GM12878 (cell line): ENCODE measurements around the gene ZBTB4. TPM values are rescaled to one million over a fixed set of nuclear protein-coding genes. Genes with fewer than 3 reads are reported as not detected.

ENCODE experiments used
- ATAC-seq: fragments of 200-7000 bp; cut with Tn5 transposase; 3 replicates; pipeline ENCODE4 v1.9.1; 2020; ENCODE audit warnings: mild to moderate bottlenecking, moderate library complexity
- BruUV-seq: library from RNA; stranded (reverse); fragments of 400-500 nt; replicated peaks from 2 replicates; lab custom pipeline; 2021; lab: Mats Ljungman, UMichigan
- CTCF ChIA-PET: fragments of 300-600 bp; sonication (Branson Sonifier 250); formaldehyde crosslinking; extraction: SDS; loops from one replicate; lab custom pipeline; 2021; ENCODE audit warnings: inconsistent platforms; lab: Yijun Ruan, JAX
- POLR2A ChIA-PET: fragments of 350-600 bp; formaldehyde crosslinking; extraction: SDS; loops from one replicate; lab custom pipeline; 2021; ENCODE audit warnings: inconsistent platforms; lab: Charles Lee
- RAD21 ChIA-PET: fragments of 300-600 bp; sonication (Branson Sonifier 250); formaldehyde crosslinking; loops from one replicate; lab custom pipeline; 2023; ENCODE audit warnings: antibody characterized with exemption; ENCODE audit not compliant: unreplicated experiment; lab: Charles Lee
- SMC1A ChIA-PET: fragments of 300-600 bp; sonication (Branson Sonifier 250); formaldehyde crosslinking; loops from one replicate; lab custom pipeline; 2023; ENCODE audit not compliant: unreplicated experiment, uncharacterized antibody; lab: Charles Lee
- DNase-seq: peaks from one replicate; pipeline ENCODE4 v3.0.0-alpha.2; 2011; ENCODE audit warnings: low read depth, low spot score
- FAIRE-seq: peaks from 3 replicates; lab custom pipeline; 2011; peaks lifted over from hg19 to GRCh38; lab: Jason Lieb, UNC
- H2AFZ ChIP-seq: 2 replicates; pipeline ENCODE4 v1.6.0; 2011; ENCODE audit warnings: low read depth, low read length, control low read depth; ENCODE audit not compliant: control insufficient read depth
- H3K27ac ChIP-seq: 2 replicates; pipeline ENCODE4 v1.5.1; 2011; ENCODE audit warnings: control low read depth; ENCODE audit not compliant: control insufficient read depth, insufficient read depth
- H3K27me3 ChIP-seq, 2 experiments: replicated peaks in 1 of 2; 2 replicates each; pipeline versions ENCODE4 v1.6.0 to v1.6.1; 2011; ENCODE audit warnings: low read length in 1 of 2; ENCODE audit not compliant: control insufficient read depth in 2 of 2, insufficient read depth in 2 of 2
- H3K36me3 ChIP-seq, 2 experiments: 2 replicates each; pipeline ENCODE4 v1.5.1; 2011; ENCODE audit warnings: low read length in 1 of 2; ENCODE audit not compliant: control insufficient read depth in 2 of 2, insufficient read depth in 2 of 2
- H3K4me1 ChIP-seq: 2 replicates; pipeline ENCODE4 v1.6.1; 2011; ENCODE audit warnings: mild to moderate bottlenecking, low read length, moderate library complexity, mixed read lengths; ENCODE audit not compliant: control insufficient read depth, insufficient read depth
- H3K4me2 ChIP-seq: 2 replicates; pipeline ENCODE4 v1.6.0; 2011; ENCODE audit warnings: control low read depth; ENCODE audit not compliant: control insufficient read depth, insufficient read depth
- H3K4me3 ChIP-seq: fragments of 200-600 bp; sonication (generic); 2 replicates; pipeline ENCODE4 v1.5.1; 2016
- H3K79me2 ChIP-seq: 2 replicates; pipeline ENCODE4 v1.6.0; 2011; ENCODE audit warnings: low read length; ENCODE audit not compliant: control insufficient read depth, insufficient read depth
- H3K9ac ChIP-seq: 2 replicates; pipeline ENCODE4 v1.8.0; 2011; ENCODE audit warnings: low read length, control low read depth, mixed read lengths; ENCODE audit not compliant: control insufficient read depth, insufficient read depth
- H3K9me3 ChIP-seq: replicated peaks from 3 replicates; pipeline ENCODE4 v1.5.1; 2011; ENCODE audit warnings: mild to moderate bottlenecking, low read length; ENCODE audit not compliant: control insufficient read depth, insufficient read depth
- H4K20me1 ChIP-seq: 2 replicates; pipeline ENCODE4 v1.6.0; 2011; ENCODE audit not compliant: control insufficient read depth, insufficient read depth
- RFX5 ChIP-seq: IDR thresholded peaks from 2 replicates; pipeline ENCODE4 v1.6.1; 2011; ENCODE audit warnings: low read depth, low read length, improper control_type of control experiment
- RUNX3 ChIP-seq: IDR thresholded peaks from 2 replicates; pipeline ENCODE4 v1.6.1; 2012; ENCODE audit warnings: low read length, inconsistent platforms
- SMC3 ChIP-seq: IDR thresholded peaks from 2 replicates; pipeline ENCODE4 v1.6.1; 2011; ENCODE audit warnings: low read length, improper control_type of control experiment, borderline replicate concordance
- ZBED1 ChIP-seq: IDR thresholded peaks from 2 replicates; pipeline ENCODE4 v1.6.1; 2016; ENCODE audit warnings: borderline replicate concordance
- ZNF207 ChIP-seq: fragments of 450-650 bp; IDR thresholded peaks from 2 replicates; pipeline ENCODE4 v1.6.1; 2014; ENCODE audit warnings: antibody characterized with exemption, mild to moderate bottlenecking, borderline replicate concordance
- WGBS: methylation state at CpG from one replicate; pipeline ENCODE4 v1.1.6; 2016; ENCODE audit warnings: low lambda C conversion rate; ENCODE audit not compliant: insufficient replicate concordance, insufficient coverage; ENCODE audit errors: missing lambda C conversion rate; 5-methylcytosine and 5-hydroxymethylcytosine counted together
- in situ Hi-C: fragments of 300-500 bp; cut with MboI; formaldehyde crosslinking; loops from 9 replicates; pipeline ENCODE4 v1.14.3; 2018; ENCODE audit warnings: mixed read lengths
- intact Hi-C: fragments of 100-400 bp; cut with micrococcal nuclease; formaldehyde crosslinking; loops from one replicate; pipeline ENCODE4 v1.14.2; 2022; ENCODE audit not compliant: unreplicated experiment
- polyA plus RNA-seq, 11 experiments: library from polyadenylated mRNA; depleted of rRNA in 4 of 11; unstranded in 6 of 11; stranded (reverse) in 5 of 11; fragments of >200 nt; fragmentation: Nextera tagmentation in 4 of 11; fragmentation: Illumina TruSeq in 1 of 11; extraction: Ambion mirVana in 4 of 11; extraction: Trizol in 1 of 11; gene quantifications; 1 replicate in 1 of 11; 2 replicates in 10 of 11; pipeline versions ENCODE4 v1.2.1 to v1.2.3, GENCODE V29; 2011 to 2016; ENCODE audit warnings: inconsistent platforms in 2 of 11, missing spikeins in 2 of 11, low read depth in 1 of 11
- total RNA-seq, 4 experiments: library from RNA; depleted of rRNA in 3 of 4; stranded (reverse); fragments of >200 nt in 3 of 4; fragmentation: Illumina TruSeq in 1 of 4; extraction: Trizol in 1 of 4; gene quantifications; 2 replicates each; pipeline versions ENCODE4 v1.2.1 to v1.2.3, GENCODE V29; 2013 to 2021
- TF ChIP-seq, protein P1 (sequence below): IDR thresholded peaks from 2 replicates; pipeline ENCODE4 v1.6.1; 2011; ENCODE audit warnings: low read depth, low read length, improper control_type of control experiment, borderline replicate concordance
- TF ChIP-seq, protein P2 (sequence below): IDR thresholded peaks from 2 replicates; pipeline ENCODE4 v1.6.1; 2012; ENCODE audit warnings: low read depth, low read length, improper control_type of control experiment

The ZBTB4 gene
- total and polyA plus RNA-seq, 10 of the 15 experiments (the other 5 are each of a cell fraction or from before 2014, with no cell fraction given) = 2.0 to 14.9 (median 6.9) TPM

DNA sequence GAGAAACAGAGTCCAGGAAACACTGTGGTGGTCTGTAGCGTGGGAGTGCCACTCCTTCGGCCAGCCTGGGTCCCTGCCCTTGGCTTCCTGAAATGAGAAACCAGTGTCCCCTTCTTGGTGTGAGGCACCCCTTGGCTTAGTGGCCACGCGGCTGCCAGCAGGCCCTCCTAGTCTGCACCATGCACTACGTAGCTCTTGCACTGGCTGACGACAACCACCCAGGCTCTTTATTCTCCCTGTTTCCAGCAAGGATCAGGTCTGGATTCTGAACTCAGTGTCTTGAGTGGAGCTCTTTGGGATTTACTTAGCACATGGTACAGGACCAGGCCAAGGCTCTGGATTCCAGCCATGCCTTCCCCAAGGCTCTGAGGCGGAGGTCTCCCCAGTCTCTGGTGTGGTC is 51.9 kb downstream of the ZBTB4 start:
- ChIA-PET CTCF (interaction anchor here (0.7 kb wide), 1 partner anchor 513 kb away, joined by 4 read pairs; no protein-coding TSS in a partner anchor), RAD21 (no interaction called here), POLR2A (no interaction called here), SMC1A (no interaction called here)
- H3K27me3 ChIP-seq = no peaks in the 10 kb centered on the region; a peak in 1 of 4 replicates
- H3K9ac ChIP-seq = no peak overlapping the region
- no peak overlapping the region for H3K4me2 ChIP-seq
- intact Hi-C loops = no loop called here
- no TSS peak for BruUV-seq
- WGBS = 52% methylated on average over 7 of the region's 7 CpGs
- DNase-seq (no peak), FAIRE-seq (no peak), ATAC-seq (no peak)
- H3K4me1 ChIP-seq = no peaks in the 10 kb centered on the region
- H3K27ac ChIP-seq = no peak overlapping the region
- TF ChIP-seq RFX5 = no peak
- TF ChIP-seq RUNX3 = no peak
- TF ChIP-seq, protein P1, sequence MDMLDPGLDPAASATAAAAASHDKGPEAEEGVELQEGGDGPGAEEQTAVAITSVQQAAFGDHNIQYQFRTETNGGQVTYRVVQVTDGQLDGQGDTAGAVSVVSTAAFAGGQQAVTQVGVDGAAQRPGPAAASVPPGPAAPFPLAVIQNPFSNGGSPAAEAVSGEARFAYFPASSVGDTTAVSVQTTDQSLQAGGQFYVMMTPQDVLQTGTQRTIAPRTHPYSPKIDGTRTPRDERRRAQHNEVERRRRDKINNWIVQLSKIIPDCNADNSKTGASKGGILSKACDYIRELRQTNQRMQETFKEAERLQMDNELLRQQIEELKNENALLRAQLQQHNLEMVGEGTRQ = no peak
- TF ChIP-seq, protein P2, sequence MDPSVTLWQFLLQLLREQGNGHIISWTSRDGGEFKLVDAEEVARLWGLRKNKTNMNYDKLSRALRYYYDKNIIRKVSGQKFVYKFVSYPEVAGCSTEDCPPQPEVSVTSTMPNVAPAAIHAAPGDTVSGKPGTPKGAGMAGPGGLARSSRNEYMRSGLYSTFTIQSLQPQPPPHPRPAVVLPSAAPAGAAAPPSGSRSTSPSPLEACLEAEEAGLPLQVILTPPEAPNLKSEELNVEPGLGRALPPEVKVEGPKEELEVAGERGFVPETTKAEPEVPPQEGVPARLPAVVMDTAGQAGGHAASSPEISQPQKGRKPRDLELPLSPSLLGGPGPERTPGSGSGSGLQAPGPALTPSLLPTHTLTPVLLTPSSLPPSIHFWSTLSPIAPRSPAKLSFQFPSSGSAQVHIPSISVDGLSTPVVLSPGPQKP = no peak
- no peak for TF ChIP-seq ZNF207
- no peak for TF ChIP-seq ZBED1
- no peak for TF ChIP-seq SMC3
- no peak overlapping the region for H2AFZ ChIP-seq
- no peaks in the 10 kb centered on the region for H3K79me2 ChIP-seq
- in situ Hi-C loops = no loop called here
- H3K36me3 ChIP-seq = no peaks in the 10 kb centered on the region
- H4K20me1 ChIP-seq = no peaks in the 10 kb centered on the region
- H3K4me3 ChIP-seq = no peak overlapping the region
- H3K9me3 ChIP-seq = no peaks in the 10 kb centered on the region
